ENCODE data around the gene SSTR4. TPM values are rescaled to one million over a fixed set of nuclear protein-coding genes. Genes with fewer than 3 reads are reported as not detected.

SSTR4 gene
- total and polyA plus RNA-seq, 2 donors (not counting 1 experiment from before 2014, with no cell fraction given): not detected

- TF ChIP-seq EZH2 (IDR thresholded peaks at IDR 0.05; ENCODE audit: low read length, missing control alignments): no peak
- no peak for TF ChIP-seq CTCF (conservative IDR thresholded peaks at IDR 0.05 in 1 of 2, IDR thresholded peaks at IDR 0.05 in 1 of 2; ENCODE audit: low read depth in 1 of 2, low read length in 2 of 2)
- Histone ChIP-seq H3K79me2 (ENCODE audit: control insufficient read depth, insufficient read depth, low read length) (no peaks in the 10 kb centered on the region), H2AFZ (ENCODE audit: low read length) (no peak overlapping the region), H3K27ac (ENCODE audit: insufficient read depth, low read length) (no peak overlapping the region), H3K4me1 (ENCODE audit: control insufficient read depth, extremely low read depth, insufficient read depth, low read length) (peaks cover 15% of the 10 kb centered on the region), H3K4me2 (ENCODE audit: extremely low read depth, insufficient read depth, low read length) (no peak overlapping the region), H3K36me3 (ENCODE audit: control insufficient read depth, insufficient read depth, low read length) (no peaks in the 10 kb centered on the region), H3K27me3 (ENCODE audit: control insufficient read depth, insufficient read depth, low read length) (peaks cover 2% of the 10 kb centered on the region), H4K20me1 (ENCODE audit: control insufficient read depth, extremely low read depth, insufficient read depth, low read length) (no peaks in the 10 kb centered on the region), H3K4me3 (replicated peaks in 1 of 4; ENCODE audit: control extremely low read depth in 1 of 4, insufficient read depth in 1 of 4, low read depth in 3 of 4, low read length in 4 of 4) (no peak overlapping the region), H3K9ac (ENCODE audit: insufficient read depth, low read length) (no peak overlapping the region), H3K9me3 (ENCODE audit: control insufficient read depth, insufficient read depth, low read depth, low read length) (no peaks in the 10 kb centered on the region)
- DNase-seq (ENCODE audit: low read depth in 2 of 2): peak in 1 of 2 donors; percentile 44
Measured at GRCh38 chr20:23063168-23063567, 28.1 kb downstream of the SSTR4 start.

GRCh38 chr20:23063581-23063980 lies 28.5 kb downstream of the SSTR4 start:
- no peaks in the 10 kb centered on the region for H3K36me3 ChIP-seq (ENCODE audit: control insufficient read depth, insufficient read depth, low read length)
- no peaks in the 10 kb centered on the region for H3K79me2 ChIP-seq (ENCODE audit: control insufficient read depth, insufficient read depth, low read length)
- H3K9ac ChIP-seq (ENCODE audit: insufficient read depth, low read length): no peak overlapping the region
- no peak for TF ChIP-seq EZH2 (IDR thresholded peaks at IDR 0.05; ENCODE audit: low read length, missing control alignments)
- no peak for TF ChIP-seq CTCF (conservative IDR thresholded peaks at IDR 0.05 in 1 of 2, IDR thresholded peaks at IDR 0.05 in 1 of 2; ENCODE audit: low read depth in 1 of 2, low read length in 2 of 2)
- peak in 1 of 2 donors; percentile 3 for DNase-seq (ENCODE audit: low read depth in 2 of 2)
- H3K4me1 ChIP-seq (ENCODE audit: control insufficient read depth, extremely low read depth, insufficient read depth, low read length): peaks cover 15% of the 10 kb centered on the region
- H3K4me3 ChIP-seq (replicated peaks in 1 of 4; ENCODE audit: control extremely low read depth in 1 of 4, insufficient read depth in 1 of 4, low read depth in 3 of 4, low read length in 4 of 4): no peak overlapping the region
- no peaks in the 10 kb centered on the region for H3K9me3 ChIP-seq (ENCODE audit: control insufficient read depth, insufficient read depth, low read depth, low read length)
- no peaks in the 10 kb centered on the region for H4K20me1 ChIP-seq (ENCODE audit: control insufficient read depth, extremely low read depth, insufficient read depth, low read length)
- H3K27ac ChIP-seq (ENCODE audit: insufficient read depth, low read length): no peak overlapping the region
- H3K27me3 ChIP-seq (ENCODE audit: control insufficient read depth, insufficient read depth, low read length): peaks cover 2% of the 10 kb centered on the region
- no peak overlapping the region for H2AFZ ChIP-seq (ENCODE audit: low read length)
- no peak overlapping the region for H3K4me2 ChIP-seq (ENCODE audit: extremely low read depth, insufficient read depth, low read length)

- H3K36me3 ChIP-seq (ENCODE audit: control insufficient read depth, insufficient read depth, low read length): no peaks in the 10 kb centered on the region
- H3K4me2 ChIP-seq (ENCODE audit: extremely low read depth, insufficient read depth, low read length): no peak overlapping the region
- no peak overlapping the region for H2AFZ ChIP-seq (ENCODE audit: low read length)
- no peaks in the 10 kb centered on the region for H3K9me3 ChIP-seq (ENCODE audit: control insufficient read depth, insufficient read depth, low read depth, low read length)
- peaks cover 15% of the 10 kb centered on the region for H3K4me1 ChIP-seq (ENCODE audit: control insufficient read depth, extremely low read depth, insufficient read depth, low read length)
- TF ChIP-seq EZH2 (IDR thresholded peaks at IDR 0.05; ENCODE audit: low read length, missing control alignments) (no peak), CTCF (conservative IDR thresholded peaks at IDR 0.05 in 1 of 2, IDR thresholded peaks at IDR 0.05 in 1 of 2; ENCODE audit: low read depth in 1 of 2, low read length in 2 of 2) (no peak)
- H4K20me1 ChIP-seq (ENCODE audit: control insufficient read depth, extremely low read depth, insufficient read depth, low read length): no peaks in the 10 kb centered on the region
- H3K27me3 ChIP-seq (ENCODE audit: control insufficient read depth, insufficient read depth, low read length): peaks cover 2% of the 10 kb centered on the region
- no peak overlapping the region for H3K27ac ChIP-seq (ENCODE audit: insufficient read depth, low read length)
- no peak for DNase-seq (ENCODE audit: low read depth in 2 of 2)
- no peak overlapping the region for H3K9ac ChIP-seq (ENCODE audit: insufficient read depth, low read length)
- H3K79me2 ChIP-seq (ENCODE audit: control insufficient read depth, insufficient read depth, low read length): no peaks in the 10 kb centered on the region
- H3K4me3 ChIP-seq (replicated peaks in 1 of 4; ENCODE audit: control extremely low read depth in 1 of 4, insufficient read depth in 1 of 4, low read depth in 3 of 4, low read length in 4 of 4): no peak overlapping the region
Measured at GRCh38 chr20:23065266-23066201, 30.4 kb downstream of the SSTR4 start.
